DMS114 treated with DMSO at 0.1 percent for 48 hours (cell line): ENCODE measurements around the gene DHX34.
"Not testable (repeated sequence)": the region's sequence is repeated elsewhere in the genome, so short reads cannot be mapped to it uniquely, and the experiment has no call there.

Source experiments
- DNase-seq: peaks from one replicate; lab custom pipeline; 2025; ENCODE audit not compliant: unreplicated experiment; lab: John Stamatoyannopoulos, UW

The DHX34 gene, protein sequence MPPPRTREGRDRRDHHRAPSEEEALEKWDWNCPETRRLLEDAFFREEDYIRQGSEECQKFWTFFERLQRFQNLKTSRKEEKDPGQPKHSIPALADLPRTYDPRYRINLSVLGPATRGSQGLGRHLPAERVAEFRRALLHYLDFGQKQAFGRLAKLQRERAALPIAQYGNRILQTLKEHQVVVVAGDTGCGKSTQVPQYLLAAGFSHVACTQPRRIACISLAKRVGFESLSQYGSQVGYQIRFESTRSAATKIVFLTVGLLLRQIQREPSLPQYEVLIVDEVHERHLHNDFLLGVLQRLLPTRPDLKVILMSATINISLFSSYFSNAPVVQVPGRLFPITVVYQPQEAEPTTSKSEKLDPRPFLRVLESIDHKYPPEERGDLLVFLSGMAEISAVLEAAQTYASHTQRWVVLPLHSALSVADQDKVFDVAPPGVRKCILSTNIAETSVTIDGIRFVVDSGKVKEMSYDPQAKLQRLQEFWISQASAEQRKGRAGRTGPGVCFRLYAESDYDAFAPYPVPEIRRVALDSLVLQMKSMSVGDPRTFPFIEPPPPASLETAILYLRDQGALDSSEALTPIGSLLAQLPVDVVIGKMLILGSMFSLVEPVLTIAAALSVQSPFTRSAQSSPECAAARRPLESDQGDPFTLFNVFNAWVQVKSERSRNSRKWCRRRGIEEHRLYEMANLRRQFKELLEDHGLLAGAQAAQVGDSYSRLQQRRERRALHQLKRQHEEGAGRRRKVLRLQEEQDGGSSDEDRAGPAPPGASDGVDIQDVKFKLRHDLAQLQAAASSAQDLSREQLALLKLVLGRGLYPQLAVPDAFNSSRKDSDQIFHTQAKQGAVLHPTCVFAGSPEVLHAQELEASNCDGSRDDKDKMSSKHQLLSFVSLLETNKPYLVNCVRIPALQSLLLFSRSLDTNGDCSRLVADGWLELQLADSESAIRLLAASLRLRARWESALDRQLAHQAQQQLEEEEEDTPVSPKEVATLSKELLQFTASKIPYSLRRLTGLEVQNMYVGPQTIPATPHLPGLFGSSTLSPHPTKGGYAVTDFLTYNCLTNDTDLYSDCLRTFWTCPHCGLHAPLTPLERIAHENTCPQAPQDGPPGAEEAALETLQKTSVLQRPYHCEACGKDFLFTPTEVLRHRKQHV

DNA sequence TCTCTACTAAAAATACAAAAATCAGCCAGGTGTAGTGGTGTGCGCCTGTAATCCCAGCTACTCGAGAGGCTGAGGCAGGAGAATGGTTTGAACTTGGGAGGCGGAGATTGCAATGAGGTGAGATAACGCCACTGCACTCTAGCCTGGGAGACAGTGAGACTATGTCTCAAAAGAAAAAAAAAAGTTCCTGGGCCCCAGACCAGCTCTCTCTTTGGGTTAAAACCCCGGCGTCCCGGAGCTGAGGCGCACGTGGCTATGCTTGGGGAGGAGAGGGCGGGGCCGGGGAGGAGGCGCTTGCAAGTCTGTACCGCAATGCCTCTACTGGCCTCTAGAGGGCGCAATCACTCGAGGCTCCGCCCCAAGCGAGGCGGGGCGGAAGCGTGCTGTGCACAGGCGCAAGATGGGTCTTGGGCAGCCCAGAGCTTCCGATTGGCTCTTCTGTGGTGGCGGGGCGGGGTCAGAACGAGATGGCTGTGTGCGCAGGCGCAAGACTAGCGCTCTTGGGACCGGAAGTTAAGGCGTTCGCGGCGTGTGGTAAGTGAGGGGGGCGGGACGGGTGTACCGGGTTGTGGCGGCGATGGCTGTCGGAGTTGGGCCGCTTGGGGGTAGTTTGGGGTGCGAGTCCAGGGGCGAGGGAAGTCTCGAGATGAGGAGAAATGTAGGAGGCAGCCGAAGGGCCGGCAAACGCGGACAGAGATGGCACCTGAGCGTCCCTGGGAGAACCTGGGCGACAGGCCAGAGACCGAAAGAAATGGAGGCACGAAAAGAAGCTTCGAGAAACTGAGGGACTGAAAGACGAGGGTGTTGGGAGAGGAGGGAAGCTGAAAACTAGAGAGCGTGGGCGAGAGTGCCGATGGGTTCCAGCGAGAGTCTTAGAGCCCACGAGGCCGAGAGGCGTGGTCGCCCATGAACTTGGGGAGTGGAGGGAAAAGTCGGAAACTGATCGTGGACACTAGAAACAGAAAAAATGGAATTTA lies at the start of gene DHX34:
DHX34 (plus strand) TSS at position 497 of the 977 bp plus-strand sequence. CDS start 3,716 bp downstream, outside the sequence.
- DNase-seq = peak; percentile 91

DNA sequence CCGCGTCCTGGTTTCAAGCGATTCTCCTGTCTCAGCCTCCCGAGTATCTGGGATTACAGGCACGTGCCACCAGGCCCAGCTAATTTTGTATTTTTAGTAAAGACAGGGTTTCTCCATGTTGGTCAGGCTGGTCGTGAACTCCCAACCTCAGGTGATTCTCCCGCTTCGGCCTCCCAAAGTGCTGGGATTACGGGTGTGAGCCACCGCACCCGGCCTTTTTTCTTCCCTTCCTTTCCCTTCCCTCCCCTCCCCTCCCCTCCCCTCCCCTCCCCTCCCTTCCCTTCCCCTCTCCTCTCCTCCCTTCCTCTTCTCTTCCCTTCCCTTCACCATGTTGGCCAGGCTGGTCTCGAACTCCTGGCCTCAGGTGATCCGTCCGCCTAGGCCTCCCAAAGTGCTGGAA lies 48.2 kb upstream of the DHX34 start:
- DNase-seq = not testable (repeated sequence)

DNA sequence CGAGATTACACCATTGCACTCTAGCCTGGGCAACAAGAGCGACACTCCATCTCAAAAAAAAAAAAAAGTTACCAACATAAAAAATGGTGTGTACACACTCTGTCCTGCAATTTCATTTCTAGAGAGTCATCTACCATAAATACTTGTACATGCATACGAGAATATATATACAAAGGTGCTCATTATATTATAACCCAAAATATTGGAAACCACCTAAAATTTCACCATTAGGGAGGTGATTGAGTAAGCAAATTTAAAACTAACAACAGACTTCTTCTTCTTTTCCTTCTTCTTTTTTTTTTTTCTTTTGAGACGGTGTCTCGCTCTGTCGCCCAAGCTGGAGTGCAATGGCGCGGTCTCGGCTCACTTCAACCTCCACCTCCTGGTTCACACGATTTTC lies 46.9 kb upstream of the DHX34 start:
- no peak for DNase-seq

DNA sequence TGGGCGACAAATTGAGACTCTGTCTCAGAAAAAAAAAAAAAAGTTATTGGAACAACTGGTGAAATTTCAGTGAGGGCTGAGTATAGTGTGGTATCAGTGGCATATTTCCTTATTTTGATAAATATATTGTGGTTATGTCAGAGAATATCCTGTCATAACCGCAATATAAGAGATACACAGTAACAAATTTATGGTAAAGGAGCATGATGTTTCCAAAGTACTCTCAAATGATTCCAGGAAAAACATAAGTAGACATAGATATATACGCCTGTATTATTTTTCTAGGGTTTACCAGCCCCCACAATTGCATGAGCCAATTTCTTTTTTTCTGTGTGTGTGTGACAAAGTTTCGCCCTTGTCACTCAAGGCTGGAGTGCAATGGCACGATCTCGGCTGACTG lies 45.1 kb upstream of the DHX34 start:
- DNase-seq = no peak

DNA sequence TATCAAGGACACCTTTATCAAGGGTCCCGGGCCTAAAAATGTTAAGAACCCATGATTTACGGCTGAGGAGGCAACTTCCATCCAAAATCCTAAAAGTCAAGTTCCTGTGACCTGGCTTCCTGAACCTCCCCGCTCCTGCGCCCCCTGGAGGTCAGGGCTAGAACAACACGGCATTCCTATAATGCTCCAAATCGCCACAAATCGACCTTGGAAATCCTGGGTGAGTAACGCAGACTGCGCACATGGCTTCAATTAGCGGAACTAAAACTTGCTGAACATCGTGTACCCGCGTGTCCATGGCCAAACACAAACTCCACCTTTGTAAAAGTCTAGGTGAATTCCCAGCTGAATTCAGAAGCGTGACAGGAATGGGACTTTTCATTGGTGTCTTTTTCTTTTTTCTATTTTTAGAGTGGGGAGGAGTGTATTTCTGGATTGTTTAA lies 43.8 kb upstream of the DHX34 start:
- DNase-seq = peak; percentile 56

DNA sequence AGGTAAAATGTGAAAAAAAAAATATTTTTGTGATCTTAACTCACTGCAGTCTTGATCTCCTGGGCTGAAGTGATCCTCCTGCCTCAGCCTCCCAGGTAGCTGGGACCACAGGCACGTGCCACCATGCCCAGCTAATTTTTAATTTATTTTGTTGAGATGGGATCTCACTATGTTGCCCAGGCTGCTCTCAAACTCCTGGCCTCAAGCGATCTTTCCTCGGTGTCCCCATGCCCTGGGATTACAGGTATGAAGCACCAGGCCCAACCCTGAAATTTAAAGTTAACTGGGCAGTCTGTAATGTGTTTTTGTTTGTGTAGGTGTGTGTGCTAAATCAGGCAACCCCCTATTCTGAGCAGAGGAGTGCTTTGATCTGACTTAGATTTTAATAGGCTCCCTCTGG lies 42.8 kb upstream of the DHX34 start:
- DNase-seq = no peak

DNA sequence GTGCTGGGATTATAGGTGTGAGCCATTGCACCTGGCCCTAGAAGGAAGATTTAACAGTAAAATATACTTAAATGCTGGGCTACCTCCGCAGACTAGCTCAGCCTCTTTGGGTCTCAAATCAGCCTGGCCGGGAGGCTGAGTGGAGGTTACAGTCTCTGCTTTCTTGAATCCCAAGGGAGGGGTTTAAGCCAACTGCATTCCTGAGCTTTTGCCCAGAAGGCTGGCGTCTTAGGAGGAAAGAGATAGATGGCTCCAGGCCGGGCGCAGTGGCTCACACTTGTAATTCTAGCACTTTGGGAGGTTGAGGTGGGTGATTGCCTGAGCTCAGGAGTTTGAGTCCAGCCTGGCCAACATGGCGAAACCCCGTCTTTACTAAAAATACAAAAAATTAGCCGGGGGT lies 40.1 kb upstream of the DHX34 start:
- no peak for DNase-seq

DNA sequence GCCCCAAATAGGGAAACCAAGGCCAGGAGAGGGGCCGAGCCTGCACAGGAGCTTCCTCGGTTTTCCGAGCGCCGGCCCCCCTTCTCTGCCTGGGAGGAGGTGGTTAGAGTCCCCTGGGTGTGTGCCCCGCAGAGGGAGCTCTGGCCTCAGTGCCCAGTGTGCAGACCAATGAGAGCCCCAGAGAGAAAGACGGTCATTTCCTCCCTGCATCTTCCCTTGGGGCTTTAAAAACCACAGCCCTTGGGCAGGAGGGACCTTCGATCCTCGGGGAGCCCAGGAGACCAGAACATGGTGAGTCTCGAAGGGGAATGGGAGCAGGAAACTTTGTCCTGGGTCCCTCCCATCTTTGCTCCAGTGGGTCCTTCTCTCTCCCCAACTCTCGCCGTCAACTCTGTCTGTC lies 39.5 kb upstream of the DHX34 start, which contains the start of gene C5AR1:
C5AR1 (plus strand) TSS at position 254 of the 400 bp plus-strand sequence; CDS start at position 289, 35 bp downstream.
- DNase-seq = no peak

DNA sequence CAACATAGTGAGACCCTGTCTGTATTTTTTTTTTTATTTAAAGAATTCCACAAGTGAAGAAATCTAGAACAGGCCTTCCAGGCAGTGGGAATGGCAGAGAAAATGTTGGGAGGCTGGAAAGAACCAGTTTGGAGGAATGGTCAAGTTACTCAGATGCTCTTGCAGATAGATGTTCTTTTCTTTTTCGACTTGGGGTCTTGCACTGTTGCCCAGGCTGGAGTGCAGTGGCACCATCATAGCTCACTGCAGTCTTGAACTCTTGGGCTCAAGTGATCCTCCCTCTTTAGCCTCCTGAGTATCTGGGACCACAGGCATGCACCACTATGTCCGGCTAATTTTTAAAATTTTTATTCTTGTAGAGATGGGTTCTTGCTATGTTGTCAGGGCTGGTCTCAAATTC lies 38.8 kb upstream of the DHX34 start:
- no peak for DNase-seq

DNA sequence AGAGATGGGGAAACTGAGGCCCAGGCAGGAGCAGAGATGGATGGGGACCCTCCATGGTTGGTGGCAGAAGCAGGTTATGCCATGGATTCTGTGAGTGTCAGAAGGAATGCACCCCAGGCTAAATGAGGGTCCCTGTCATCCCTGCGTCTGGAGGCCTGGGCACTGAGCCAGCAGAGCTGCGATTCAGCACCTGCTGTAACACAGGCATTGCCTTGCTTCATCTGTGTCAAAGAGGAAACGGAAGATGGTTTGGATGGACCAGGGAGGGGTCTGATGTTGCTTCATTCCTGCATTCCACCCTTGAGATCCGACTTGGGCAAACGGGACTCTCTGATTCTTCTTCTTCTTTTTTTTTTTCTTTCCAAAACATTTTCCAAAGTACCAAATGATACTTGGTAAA lies 38.3 kb upstream of the DHX34 start:
- no peak for DNase-seq

DNA sequence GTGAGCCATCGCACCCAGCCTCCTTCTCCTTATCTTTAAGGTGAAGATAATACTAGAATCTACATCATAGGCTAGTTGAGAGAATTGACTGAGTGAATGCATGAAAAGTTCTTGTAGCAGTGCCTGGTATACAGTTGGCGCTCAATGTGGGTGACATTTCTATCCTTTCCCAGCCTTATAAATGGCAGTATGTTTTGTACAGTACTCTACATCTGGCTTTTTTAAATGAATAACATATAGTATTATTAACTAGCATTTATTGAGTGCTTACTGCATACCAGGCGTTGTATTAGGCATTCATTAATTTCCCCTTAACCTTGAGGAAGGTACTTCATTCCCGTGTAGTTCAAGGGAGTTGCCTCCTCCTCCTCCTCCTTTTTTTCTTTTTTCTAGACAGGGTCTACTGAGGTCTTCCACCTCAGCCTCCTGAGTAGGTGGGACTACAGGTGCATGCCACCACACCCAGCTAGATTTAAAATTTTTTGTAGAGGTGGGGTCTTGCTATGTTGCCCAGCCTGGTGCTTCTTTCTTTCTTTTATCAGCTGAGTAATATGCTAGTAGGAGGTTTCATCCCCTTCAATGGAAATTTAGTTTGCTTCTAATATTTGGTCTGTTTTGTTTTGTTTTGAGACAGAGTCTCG lies 36.6 kb upstream of the DHX34 start:
- DNase-seq = no peak

DNA sequence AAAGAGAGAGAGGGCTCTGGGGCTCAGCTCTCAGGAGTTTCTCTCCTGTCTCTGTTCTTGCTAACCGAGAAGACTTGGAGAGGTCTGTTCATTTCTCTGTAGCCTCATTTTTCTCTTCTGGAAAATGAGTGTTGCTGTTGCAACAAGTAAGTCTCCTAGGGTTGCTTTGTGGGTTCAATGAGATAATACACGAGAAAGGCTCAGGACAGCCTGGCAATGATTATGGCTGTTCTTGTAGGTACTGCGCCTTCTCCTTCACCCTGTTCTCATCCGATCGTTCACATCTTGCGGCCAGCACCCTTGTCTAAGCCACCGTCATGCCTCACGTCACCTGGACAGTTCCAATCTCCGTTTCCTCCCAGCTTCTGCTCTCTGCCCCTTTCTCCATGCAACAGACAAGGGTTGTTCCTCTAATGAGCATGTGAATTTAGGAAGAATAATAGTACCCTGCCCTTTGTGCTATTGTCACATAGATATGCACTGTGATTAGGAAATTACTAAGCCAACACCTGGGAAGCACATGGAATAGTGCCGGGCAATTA lies 35.3 kb upstream of the DHX34 start:
- no peak for DNase-seq

DNA sequence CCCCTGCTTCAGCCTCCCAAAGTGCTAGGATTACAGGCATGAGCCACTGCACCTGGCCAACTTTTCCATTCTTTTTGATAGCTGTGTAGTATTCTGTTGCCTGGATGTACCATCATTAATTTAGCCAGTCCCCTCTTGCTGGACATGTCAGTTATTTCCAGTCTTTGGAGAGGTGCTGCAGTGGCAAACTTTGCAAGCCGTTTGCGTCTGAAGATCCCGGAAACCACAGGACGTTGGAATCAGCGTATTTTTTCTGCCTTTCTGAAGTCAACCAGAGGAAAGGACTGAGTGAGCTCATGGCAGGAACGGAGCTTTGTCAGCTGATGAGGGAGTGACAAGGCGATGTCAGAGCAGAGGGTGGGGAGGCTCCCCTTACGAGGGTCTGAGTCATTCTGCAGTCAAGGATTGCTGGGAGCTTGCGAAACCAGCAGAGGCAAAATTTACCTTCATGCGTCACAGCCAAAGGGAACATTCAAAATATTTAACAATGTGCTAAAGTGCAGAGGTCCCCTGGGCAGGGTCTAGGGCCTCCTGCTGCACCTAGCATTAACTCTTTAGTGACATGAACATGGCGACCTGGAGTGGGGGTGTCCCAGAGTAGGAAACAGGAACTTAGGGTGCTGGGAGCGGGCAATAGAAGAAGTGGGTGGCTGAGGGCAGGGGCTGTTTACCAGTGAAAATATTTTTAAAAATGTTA lies 33.8 kb upstream of the DHX34 start:
- no peak for DNase-seq

DNA sequence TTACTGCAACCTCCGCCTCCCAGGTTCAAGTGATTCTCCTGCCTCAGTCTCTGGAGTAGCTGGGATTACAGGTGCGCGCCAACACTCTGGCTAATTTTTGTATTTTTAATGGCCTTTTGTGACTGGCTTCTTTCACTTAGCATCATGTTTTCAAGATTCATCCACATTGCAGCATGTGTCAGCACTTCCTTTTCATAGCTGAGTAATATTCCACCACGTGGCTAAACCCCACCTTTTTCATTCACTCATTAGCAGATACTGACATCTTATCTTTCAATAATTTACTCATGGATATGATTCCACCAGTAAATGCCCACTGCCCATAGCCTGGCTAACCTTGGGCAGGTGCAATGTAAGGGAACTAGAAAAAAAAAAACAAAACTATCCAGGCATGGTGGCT lies 32.6 kb upstream of the DHX34 start:
- DNase-seq = no peak

DNA sequence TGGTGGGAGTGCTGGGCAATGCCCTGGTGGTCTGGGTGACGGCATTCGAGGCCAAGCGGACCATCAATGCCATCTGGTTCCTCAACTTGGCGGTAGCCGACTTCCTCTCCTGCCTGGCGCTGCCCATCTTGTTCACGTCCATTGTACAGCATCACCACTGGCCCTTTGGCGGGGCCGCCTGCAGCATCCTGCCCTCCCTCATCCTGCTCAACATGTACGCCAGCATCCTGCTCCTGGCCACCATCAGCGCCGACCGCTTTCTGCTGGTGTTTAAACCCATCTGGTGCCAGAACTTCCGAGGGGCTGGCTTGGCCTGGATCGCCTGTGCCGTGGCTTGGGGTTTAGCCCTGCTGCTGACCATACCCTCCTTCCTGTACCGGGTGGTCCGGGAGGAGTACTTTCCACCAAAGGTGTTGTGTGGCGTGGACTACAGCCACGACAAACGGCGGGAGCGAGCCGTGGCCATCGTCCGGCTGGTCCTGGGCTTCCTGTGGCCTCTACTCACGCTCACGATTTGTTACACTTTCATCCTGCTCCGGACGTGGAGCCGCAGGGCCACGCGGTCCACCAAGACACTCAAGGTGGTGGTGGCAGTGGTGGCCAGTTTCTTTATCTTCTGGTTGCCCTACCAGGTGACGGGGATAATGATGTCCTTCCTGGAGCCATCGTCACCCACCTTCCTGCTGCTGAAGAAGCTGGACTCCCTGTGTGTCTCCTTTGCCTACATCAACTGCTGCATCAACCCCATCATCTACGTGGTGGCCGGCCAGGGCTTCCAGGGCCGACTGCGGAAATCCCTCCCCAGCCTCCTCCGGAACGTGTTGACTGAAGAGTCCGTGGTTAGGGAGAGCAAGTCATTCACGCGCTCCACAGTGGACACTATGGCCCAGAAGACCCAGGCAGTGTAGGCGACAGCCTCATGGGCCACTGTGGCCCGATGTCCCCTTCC lies 28.9 kb upstream of the DHX34 start:
- no peak for DNase-seq

DNA sequence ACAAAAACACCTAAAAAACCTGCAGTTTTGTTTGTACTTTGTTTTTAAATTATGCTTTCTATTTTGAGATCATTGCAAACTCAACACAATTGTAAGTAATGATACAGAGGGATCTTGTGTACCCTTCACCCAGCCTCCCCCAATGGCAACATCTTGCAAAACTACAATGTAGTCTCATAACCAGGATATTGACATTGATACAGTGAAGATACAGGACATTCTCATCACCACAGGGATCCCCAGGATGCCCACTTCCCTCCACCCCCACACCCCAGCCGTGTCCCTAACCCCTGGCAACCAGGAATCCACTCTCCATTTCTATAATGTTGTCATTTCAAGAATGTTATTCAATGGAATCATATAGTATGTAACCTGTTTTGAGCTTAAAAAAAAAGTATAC lies 27.5 kb upstream of the DHX34 start:
- no peak for DNase-seq

DNA sequence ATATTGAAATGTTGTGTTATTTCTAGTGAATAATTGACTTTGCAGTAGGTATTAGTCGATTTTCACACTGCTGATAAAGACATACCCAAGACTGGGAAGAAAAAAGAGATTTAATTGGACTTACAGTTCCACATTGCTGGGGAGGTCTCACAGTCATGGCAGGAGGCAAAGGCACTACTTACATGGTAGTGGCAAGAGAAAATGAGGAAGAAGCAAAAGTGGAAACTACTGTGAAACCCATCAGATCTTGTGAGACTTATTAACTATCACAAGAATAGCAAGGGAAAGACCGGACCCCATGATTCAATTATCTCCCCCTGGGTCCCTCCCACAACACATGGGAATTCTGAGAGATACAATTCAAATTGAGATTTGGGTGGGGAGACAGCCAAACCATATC lies 27.1 kb upstream of the DHX34 start:
- DNase-seq = no peak

DNA sequence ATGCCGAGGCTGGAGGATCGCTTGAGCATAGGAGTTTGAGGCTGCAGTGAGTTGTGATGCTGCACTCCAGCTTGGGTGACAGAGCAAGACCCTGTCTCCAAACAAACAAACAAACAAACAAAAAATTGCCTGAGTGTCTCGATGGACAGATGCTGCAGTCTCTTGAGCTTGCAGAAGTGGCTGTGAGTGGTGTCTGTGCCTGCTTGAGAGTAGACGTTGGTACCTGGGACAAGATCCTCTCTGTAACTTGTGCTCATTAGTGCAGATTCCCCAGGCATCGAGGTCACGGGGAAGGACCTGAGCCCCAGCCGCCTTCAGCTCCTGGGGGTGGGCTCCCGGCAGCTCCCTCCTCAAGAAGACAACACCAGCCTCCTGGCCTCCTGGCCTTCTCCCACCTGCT lies 25.7 kb upstream of the DHX34 start:
- DNase-seq = no peak
